K562 (cell line): Measurements from ENCODE around the gene TANK. TPM values are rescaled to one million over a fixed set of nuclear protein-coding genes. Genes with fewer than 3 reads are reported as not detected.

Experiments used
- ATAC-seq: fragments of 200-7000 bp; cut with Tn5 transposase; 3 replicates; pipeline ENCODE4 v1.9.1; 2020; ENCODE audit warnings: moderate library complexity
- BruUV-seq: library from RNA; stranded (reverse); fragments of 400-500 nt; replicated peaks from 2 replicates; lab custom pipeline; 2021; lab: Mats Ljungman, UMichigan
- CTCF ChIA-PET: fragments of 300-600 bp; formaldehyde crosslinking; extraction: SDS; loops from one replicate; lab custom pipeline; 2021; ENCODE audit warnings: low intra/inter-chr PET ratio; lab: Yijun Ruan, JAX
- POLR2A ChIA-PET: fragments of 300-600, 350-650 bp; sonication (Branson Sonifier 250); formaldehyde crosslinking; extraction: SDS; loops from one replicate; lab custom pipeline; 2021; ENCODE audit warnings: antibody characterized with exemption, inconsistent platforms; lab: Yijun Ruan, JAX
- DNase-seq, 4 experiments: peaks; one replicate each; pipeline versions ENCODE4 v3.0.0 to v3.0.0-alpha.2; 2011 to 2018; ENCODE audit warnings: low spot score in 3 of 4, mixed read lengths in 3 of 4; ENCODE audit errors: extremely low read depth in 1 of 4
- FAIRE-seq: peaks from 2 replicates; lab custom pipeline; 2011; peaks lifted over from hg19 to GRCh38; lab: Jason Lieb, UNC
- H2AFZ ChIP-seq: 2 replicates; pipeline ENCODE4 v1.6.0; 2011; ENCODE audit warnings: low read depth, low read length, control low read depth, inconsistent platforms
- H3K27ac ChIP-seq: fragments of 200-600 bp; 3 replicates; pipeline ENCODE4 v1.8.0; 2011; ENCODE audit warnings: low read depth, mild to moderate bottlenecking, control low read depth, inconsistent platforms, low read length, moderate library complexity, mixed read lengths; ENCODE audit errors: extremely low read depth
- H3K27me3 ChIP-seq, 2 experiments: fragments of 300-600 bp in 1 of 2; 2 replicates in 1 of 2; 3 replicates in 1 of 2; pipeline versions ENCODE4 v1.6.0 to v1.8.0; 2011; ENCODE audit warnings: inconsistent platforms in 2 of 2, low read length in 2 of 2, mild to moderate bottlenecking in 1 of 2, mixed read lengths in 1 of 2, moderate library complexity in 1 of 2; ENCODE audit not compliant: control insufficient read depth in 2 of 2, insufficient read depth in 2 of 2
- H3K36me3 ChIP-seq: fragments of 300-600 bp; 3 replicates; pipeline ENCODE4 v1.8.0; 2011; ENCODE audit warnings: mild to moderate bottlenecking, low read length, inconsistent platforms; ENCODE audit not compliant: control insufficient read depth, insufficient read depth
- H3K4me1 ChIP-seq, 2 experiments: fragments of 200-600 bp in 1 of 2; replicated peaks in 1 of 2; 2 replicates in 1 of 2; 3 replicates in 1 of 2; pipeline versions ENCODE4 v1.5.1 to v1.8.0; 2011; ENCODE audit warnings: inconsistent platforms in 2 of 2, low read length in 2 of 2, mild to moderate bottlenecking in 1 of 2, mixed read lengths in 1 of 2, moderate library complexity in 1 of 2; ENCODE audit not compliant: control insufficient read depth in 2 of 2, insufficient read depth in 2 of 2
- H3K4me2 ChIP-seq: 2 replicates; pipeline ENCODE4 v1.6.1; 2011; ENCODE audit warnings: low read length, control low read depth, inconsistent platforms, mixed read lengths; ENCODE audit not compliant: insufficient read depth
- H3K4me3 ChIP-seq: fragments of 200-600 bp; sonication (generic), shearing (Covaris generic); 2 replicates; pipeline ENCODE4 v1.5.1; 2016; ENCODE audit warnings: control low read depth, inconsistent platforms
- H3K79me2 ChIP-seq: fragments of 200-600 bp; 3 replicates; pipeline ENCODE4 v1.8.0; 2011; ENCODE audit warnings: low read length, inconsistent platforms; ENCODE audit not compliant: control insufficient read depth, insufficient read depth
- H3K9ac ChIP-seq, 2 experiments: 2 replicates each; pipeline versions ENCODE4 v1.6.0 to v1.6.1; 2011; ENCODE audit warnings: low read depth in 2 of 2, low read length in 2 of 2, control low read depth in 1 of 2, inconsistent platforms in 1 of 2, mild to moderate bottlenecking in 1 of 2, mixed read lengths in 1 of 2; ENCODE audit not compliant: insufficient read depth in 1 of 2
- H3K9me1 ChIP-seq: one replicate; pipeline ENCODE4 v1.6.0; 2011; ENCODE audit warnings: inconsistent platforms, mild to moderate bottlenecking, low read length, moderate library complexity; ENCODE audit not compliant: control insufficient read depth, insufficient read depth
- H3K9me3 ChIP-seq: replicated peaks from 2 replicates; pipeline ENCODE4 v1.5.1; 2011; ENCODE audit warnings: low read depth, low read length, inconsistent platforms; ENCODE audit not compliant: control insufficient read depth, insufficient read depth
- H4K20me1 ChIP-seq: replicated peaks from 2 replicates; pipeline ENCODE4 v1.6.1; 2011; ENCODE audit warnings: low read length, inconsistent platforms, mixed read lengths; ENCODE audit not compliant: control insufficient read depth, insufficient read depth
- BRD4 ChIP-seq: fragments of 200-600 bp; sonication (generic); IDR thresholded peaks from 2 replicates; pipeline ENCODE4 v1.6.1; 2017; ENCODE audit warnings: inconsistent platforms
- CBX8 ChIP-seq: fragments of 200-600 bp; sonication (generic); IDR thresholded peaks from 2 replicates; pipeline ENCODE4 v1.6.1; 2012; ENCODE audit warnings: borderline replicate concordance, mixed run types, low read depth, mild to moderate bottlenecking, moderate library complexity, mixed read lengths, low read length, control low read depth, inconsistent platforms; ENCODE audit not compliant: poor library complexity, severe bottlenecking; ENCODE audit errors: extremely low read depth
- DNMT1 ChIP-seq: fragments of 450-650 bp; IDR thresholded peaks from 2 replicates; pipeline ENCODE4 v1.6.1; 2016; ENCODE audit warnings: antibody characterized with exemption, mild to moderate bottlenecking
- ELF2 ChIP-seq: fragments of 250-450 bp; sonication (Bioruptor Pico); IDR thresholded peaks from 2 replicates; pipeline ENCODE4 v1.5.0; 2021; ENCODE audit warnings: mild to moderate bottlenecking
- SETDB1 ChIP-seq: IDR thresholded peaks from one replicate; pipeline ENCODE4 v1.6.1; 2012; ENCODE audit warnings: low read length, control low read depth, inconsistent platforms
- SNIP1 ChIP-seq: fragments of 450-650 bp; IDR thresholded peaks from 2 replicates; pipeline ENCODE4 v1.7.1; 2017; ENCODE audit warnings: low read depth, mild to moderate bottlenecking
- SREBF2 ChIP-seq: sonication (generic); formaldehyde crosslinking; IDR thresholded peaks from 2 replicates; pipeline ENCODE4 v1.4.0; 2020; ENCODE audit warnings: mild to moderate bottlenecking, missing genetic modification reagents
- TAF15 ChIP-seq: fragments of 200-400 bp; formaldehyde crosslinking; IDR thresholded peaks from 2 replicates; pipeline ENCODE4 v1.6.1; 2017; ENCODE audit warnings: mild to moderate bottlenecking, low read depth, low read length, moderate library complexity
- ZC3H4 ChIP-seq: sonication (generic); formaldehyde crosslinking; IDR thresholded peaks from 2 replicates; pipeline ENCODE4 v1.9.0; 2021; ENCODE audit warnings: missing genetic modification reagents, borderline replicate concordance
- ZFP30 ChIP-seq: fragments of 250-450 bp; sonication (Bioruptor Pico); IDR thresholded peaks from 2 replicates; pipeline ENCODE4 v1.8.0; 2022; ENCODE audit warnings: moderate library complexity, mild to moderate bottlenecking, inconsistent platforms, borderline replicate concordance
- ZNF561 ChIP-seq: fragments of 450-650 bp; formaldehyde crosslinking; conservative IDR thresholded peaks from 2 replicates; pipeline ENCODE4 v1.4.0; 2020; ENCODE audit warnings: mild to moderate bottlenecking, moderate library complexity
- ZNF695 ChIP-seq: fragments of 450-650 bp; formaldehyde crosslinking; IDR thresholded peaks from 2 replicates; pipeline ENCODE4 v1.4.0; 2020; ENCODE audit warnings: mild to moderate bottlenecking, moderate library complexity
- ZNF696 ChIP-seq: fragments of 250-450 bp; sonication (Bioruptor Pico); conservative IDR thresholded peaks from 2 replicates; pipeline ENCODE4 v1.4.0; 2020; ENCODE audit warnings: mild to moderate bottlenecking, moderate library complexity
- WGBS: fragments of 100-300 bp; shearing (Covaris generic); methylation state at CpG from one replicate; pipeline ENCODE4 v1.1.6; 2016; ENCODE audit warnings: low coverage, mixed read lengths; ENCODE audit not compliant: insufficient coverage; ENCODE audit errors: missing lambda C conversion rate; 5-methylcytosine and 5-hydroxymethylcytosine counted together
- in situ Hi-C: fragments of 300-500 bp; cut with MboI; formaldehyde crosslinking; loops from 4 replicates; pipeline ENCODE4 v1.15.0; 2018; ENCODE audit warnings: inconsistent platforms, mixed read lengths
- intact Hi-C: fragments of 100-400 bp; cut with micrococcal nuclease; formaldehyde crosslinking; loops from 2 replicates; pipeline ENCODE4 v1.14.2; 2022
- polyA plus RNA-seq, 8 experiments: library from polyadenylated mRNA; depleted of rRNA in 4 of 8; stranded (reverse) in 5 of 8; unstranded in 3 of 8; fragments of >200 nt; fragmentation: Nextera tagmentation in 2 of 8; fragmentation: Illumina TruSeq in 1 of 8; extraction: Ambion mirVana in 2 of 8; extraction: Trizol in 1 of 8; gene quantifications; 2 replicates each; pipeline versions ENCODE4 v1.2.1 to v1.2.3, GENCODE V29; 2011 to 2014; ENCODE audit warnings: inconsistent platforms in 1 of 8, missing spikeins in 1 of 8
- total RNA-seq, 7 experiments: library from RNA; depleted of rRNA in 6 of 7; stranded (reverse); fragments of >200 nt in 6 of 7; fragmentation: Illumina TruSeq in 2 of 7; extraction: Trizol in 2 of 7; gene quantifications; 2 replicates each; pipeline versions ENCODE4 v1.2.1 to v1.2.3, GENCODE V29; 2011 to 2021; ENCODE audit warnings: low replicate concordance in 1 of 7

The TANK gene
- total and polyA plus RNA-seq, 9 of the 15 experiments (the other 6 are each of a cell fraction or from before 2014, with no cell fraction given): 43.0 to 91.5 (median 54.4) TPM

- no peak for TF ChIP-seq ZNF696
- TF ChIP-seq, all 486 proteins: peak for 0
Measured at GRCh38 chr2:161119483-161119882, 40.7 kb upstream of the TANK start.

GRCh38 chr2:161120775-161121174, 39.5 kb upstream of the TANK start:
- DNase-seq: no peak
- Histone ChIP-seq H3K9me3 (no peaks in the 10 kb centered on the region), H3K36me3 (no peaks in the 10 kb centered on the region), H3K9ac (no peak overlapping the region), H3K27ac (no peak overlapping the region), H2AFZ (no peak overlapping the region), H3K4me2 (no peak overlapping the region), H3K4me1 (no peaks in the 10 kb centered on the region), H4K20me1 (no peaks in the 10 kb centered on the region), H3K4me3 (no peak overlapping the region), H3K27me3 (no peaks in the 10 kb centered on the region), H3K9me1 (no peaks in the 10 kb centered on the region), H3K79me2 (no peaks in the 10 kb centered on the region)
- FAIRE-seq: no peak
- ChIA-PET POLR2A (interaction anchor here (0.6 to 0.7 kb wide), 2 partner anchors 24 to 901 kb away, joined by 3 read pairs; no protein-coding TSS in a partner anchor), CTCF (no interaction called here)
- BruUV-seq: no TSS peak
- intact Hi-C loops (no loop called here), in situ Hi-C loops (no loop called here)
- TF ChIP-seq SETDB1 (no peak), ZFP30 (CRISPR knock-in tag) (no peak), ZC3H4 (CRISPR knock-in tag) (no peak), ZNF695 (CRISPR knock-in tag) (no peak), ELF2 (CRISPR knock-in tag) (no peak), SNIP1 (no peak), SREBF2 (CRISPR knock-in tag) (no peak), DNMT1 (no peak), TAF15 (no peak), ZNF561 (no peak), BRD4 (no peak), CBX8 (no peak)
- ATAC-seq: no peak
- 3% methylated on average over 6 of the region's 6 CpGs for WGBS

More at GRCh38 chr2:161119483-161119882, 40.7 kb upstream of the TANK start:
- Histone ChIP-seq H3K9me3 (no peaks in the 10 kb centered on the region), H3K79me2 (no peaks in the 10 kb centered on the region), H3K27me3 (no peaks in the 10 kb centered on the region), H3K36me3 (no peaks in the 10 kb centered on the region), H3K9ac (no peak overlapping the region), H3K27ac (no peak overlapping the region), H3K4me3 (no peak overlapping the region), H4K20me1 (no peaks in the 10 kb centered on the region), H3K4me1 (no peaks in the 10 kb centered on the region), H3K9me1 (no peaks in the 10 kb centered on the region), H2AFZ (no peak overlapping the region), H3K4me2 (no peak overlapping the region)
- DNase-seq (no peak), ATAC-seq (no peak), FAIRE-seq (no peak)
- no TSS peak for BruUV-seq
- intact Hi-C loops: no loop called here
- ChIA-PET POLR2A (no interaction called here), CTCF (no interaction called here)
- in situ Hi-C loops: no loop called here
